HL-60 (cell line): ENCODE results near the gene AIG1.

ENCODE experiments used
- DNase-seq, 2 experiments: peaks; one replicate each; pipeline ENCODE4 v3.0.0-alpha.2; 2010 to 2020; ENCODE audit warnings: low read depth in 1 of 2, low spot score in 1 of 2
- H3K27ac ChIP-seq: fragments of 250-450 bp; sonication (Bioruptor Pico); replicated peaks from 2 replicates; pipeline ENCODE4 v1.5.1; 2020; ENCODE audit warnings: mild to moderate bottlenecking, moderate library complexity
- H3K27me3 ChIP-seq: fragments of 250-450 bp; sonication (Bioruptor Pico); 2 replicates; pipeline ENCODE4 v1.5.1; 2021; ENCODE audit warnings: mild to moderate bottlenecking, moderate library complexity; ENCODE audit not compliant: insufficient read depth, poor library complexity, severe bottlenecking
- H3K4me3 ChIP-seq: replicated peaks from 2 replicates; pipeline ENCODE4 v1.5.1; 2011; ENCODE audit warnings: mild to moderate bottlenecking, control low read depth, low read length; ENCODE audit not compliant: insufficient read depth
- GABPA ChIP-seq: IDR thresholded peaks from 2 replicates; pipeline ENCODE4 v1.6.1; 2012; ENCODE audit warnings: low read depth
- POLR2AphosphoS5 ChIP-seq: IDR thresholded peaks from 2 replicates; pipeline ENCODE4 v1.6.1; 2012; ENCODE audit warnings: low read depth
- SPI1 ChIP-seq: IDR thresholded peaks from 2 replicates; pipeline ENCODE4 v1.6.1; 2012; ENCODE audit warnings: low read depth, mild to moderate bottlenecking, borderline replicate concordance
- TF ChIP-seq, protein P1 (sequence below): IDR thresholded peaks from 2 replicates; pipeline ENCODE4 v1.6.1; 2012; ENCODE audit warnings: low read depth; ENCODE audit not compliant: insufficient replicate concordance
- TF ChIP-seq, protein P2 (sequence below): IDR thresholded peaks from one replicate; pipeline ENCODE4 v1.5.1; 2011; ENCODE audit warnings: low read length, control low read depth, inconsistent platforms; ENCODE audit not compliant: insufficient read depth

AIG1 gene

DNA sequence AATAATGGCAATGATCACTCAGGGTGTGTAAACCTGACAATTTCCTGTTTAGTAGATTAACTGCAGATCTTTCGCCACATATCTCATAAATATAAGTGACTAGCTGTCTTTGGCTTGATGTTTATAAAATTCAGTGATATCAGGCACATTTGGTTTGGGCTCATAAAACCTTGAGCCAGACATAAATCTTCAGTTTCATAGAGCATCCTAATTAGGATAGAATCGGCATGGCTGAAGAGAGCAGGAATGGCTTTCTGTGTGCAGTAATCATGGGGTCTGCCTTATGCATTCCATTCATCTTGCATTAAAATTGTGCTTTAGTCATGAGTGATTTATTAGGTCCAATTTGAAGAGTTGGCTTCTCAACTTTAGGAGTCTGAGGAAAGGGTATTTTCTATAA lies 27.2 kb downstream of the AIG1 start:
- Histone ChIP-seq H3K27me3 (no peaks in the 10 kb centered on the region), H3K4me3 (no peak overlapping the region), H3K27ac (no peak overlapping the region)
- DNase-seq: no peak
- TF ChIP-seq, protein P1, sequence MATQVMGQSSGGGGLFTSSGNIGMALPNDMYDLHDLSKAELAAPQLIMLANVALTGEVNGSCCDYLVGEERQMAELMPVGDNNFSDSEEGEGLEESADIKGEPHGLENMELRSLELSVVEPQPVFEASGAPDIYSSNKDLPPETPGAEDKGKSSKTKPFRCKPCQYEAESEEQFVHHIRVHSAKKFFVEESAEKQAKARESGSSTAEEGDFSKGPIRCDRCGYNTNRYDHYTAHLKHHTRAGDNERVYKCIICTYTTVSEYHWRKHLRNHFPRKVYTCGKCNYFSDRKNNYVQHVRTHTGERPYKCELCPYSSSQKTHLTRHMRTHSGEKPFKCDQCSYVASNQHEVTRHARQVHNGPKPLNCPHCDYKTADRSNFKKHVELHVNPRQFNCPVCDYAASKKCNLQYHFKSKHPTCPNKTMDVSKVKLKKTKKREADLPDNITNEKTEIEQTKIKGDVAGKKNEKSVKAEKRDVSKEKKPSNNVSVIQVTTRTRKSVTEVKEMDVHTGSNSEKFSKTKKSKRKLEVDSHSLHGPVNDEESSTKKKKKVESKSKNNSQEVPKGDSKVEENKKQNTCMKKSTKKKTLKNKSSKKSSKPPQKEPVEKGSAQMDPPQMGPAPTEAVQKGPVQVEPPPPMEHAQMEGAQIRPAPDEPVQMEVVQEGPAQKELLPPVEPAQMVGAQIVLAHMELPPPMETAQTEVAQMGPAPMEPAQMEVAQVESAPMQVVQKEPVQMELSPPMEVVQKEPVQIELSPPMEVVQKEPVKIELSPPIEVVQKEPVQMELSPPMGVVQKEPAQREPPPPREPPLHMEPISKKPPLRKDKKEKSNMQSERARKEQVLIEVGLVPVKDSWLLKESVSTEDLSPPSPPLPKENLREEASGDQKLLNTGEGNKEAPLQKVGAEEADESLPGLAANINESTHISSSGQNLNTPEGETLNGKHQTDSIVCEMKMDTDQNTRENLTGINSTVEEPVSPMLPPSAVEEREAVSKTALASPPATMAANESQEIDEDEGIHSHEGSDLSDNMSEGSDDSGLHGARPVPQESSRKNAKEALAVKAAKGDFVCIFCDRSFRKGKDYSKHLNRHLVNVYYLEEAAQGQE: no peak
- TF ChIP-seq POLR2AphosphoS5 (no peak), SPI1 (no peak), GABPA (no peak)
- TF ChIP-seq, protein P2, sequence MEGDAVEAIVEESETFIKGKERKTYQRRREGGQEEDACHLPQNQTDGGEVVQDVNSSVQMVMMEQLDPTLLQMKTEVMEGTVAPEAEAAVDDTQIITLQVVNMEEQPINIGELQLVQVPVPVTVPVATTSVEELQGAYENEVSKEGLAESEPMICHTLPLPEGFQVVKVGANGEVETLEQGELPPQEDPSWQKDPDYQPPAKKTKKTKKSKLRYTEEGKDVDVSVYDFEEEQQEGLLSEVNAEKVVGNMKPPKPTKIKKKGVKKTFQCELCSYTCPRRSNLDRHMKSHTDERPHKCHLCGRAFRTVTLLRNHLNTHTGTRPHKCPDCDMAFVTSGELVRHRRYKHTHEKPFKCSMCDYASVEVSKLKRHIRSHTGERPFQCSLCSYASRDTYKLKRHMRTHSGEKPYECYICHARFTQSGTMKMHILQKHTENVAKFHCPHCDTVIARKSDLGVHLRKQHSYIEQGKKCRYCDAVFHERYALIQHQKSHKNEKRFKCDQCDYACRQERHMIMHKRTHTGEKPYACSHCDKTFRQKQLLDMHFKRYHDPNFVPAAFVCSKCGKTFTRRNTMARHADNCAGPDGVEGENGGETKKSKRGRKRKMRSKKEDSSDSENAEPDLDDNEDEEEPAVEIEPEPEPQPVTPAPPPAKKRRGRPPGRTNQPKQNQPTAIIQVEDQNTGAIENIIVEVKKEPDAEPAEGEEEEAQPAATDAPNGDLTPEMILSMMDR: no peak

DNA sequence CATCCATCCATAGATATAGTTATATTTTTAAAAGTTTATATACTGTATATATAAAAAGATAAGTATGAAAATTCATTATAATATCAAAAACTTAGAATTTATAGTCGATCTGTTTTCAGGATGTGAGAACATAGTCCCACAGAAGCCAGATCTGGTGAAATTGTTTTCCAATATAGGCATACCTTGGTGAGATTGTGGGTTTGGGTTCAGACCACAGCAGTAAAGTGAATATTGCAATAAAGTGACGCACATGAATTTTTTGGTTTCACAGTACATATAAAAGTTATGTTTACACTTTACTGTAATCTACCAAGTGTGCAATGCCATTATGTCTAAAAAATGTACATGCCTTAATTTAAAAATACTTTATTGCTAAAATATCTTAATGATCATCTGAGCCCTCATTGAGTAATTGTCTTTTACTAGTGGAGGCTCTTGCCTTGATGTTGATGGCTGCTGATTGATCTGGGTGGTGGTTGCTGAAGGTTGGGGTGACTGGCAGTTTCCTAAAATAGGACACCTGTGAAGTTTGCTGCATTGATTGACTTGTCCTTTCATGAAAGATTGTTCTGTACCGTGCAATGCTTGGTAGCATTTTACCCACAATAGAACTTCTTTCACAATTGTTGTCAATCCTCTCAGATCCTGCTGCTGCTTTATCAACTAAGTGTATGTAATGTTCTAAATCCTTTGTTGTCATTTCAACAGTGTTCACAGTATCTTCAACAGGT lies 29.8 kb downstream of the AIG1 start:
- Histone ChIP-seq H3K4me3 (no peak overlapping the region), H3K27me3 (no peaks in the 10 kb centered on the region), H3K27ac (no peak overlapping the region)
- DNase-seq: no peak
- TF ChIP-seq POLR2AphosphoS5 (no peak), GABPA (no peak)
- TF ChIP-seq, protein P1: no peak
- TF ChIP-seq, protein P2: no peak

DNA sequence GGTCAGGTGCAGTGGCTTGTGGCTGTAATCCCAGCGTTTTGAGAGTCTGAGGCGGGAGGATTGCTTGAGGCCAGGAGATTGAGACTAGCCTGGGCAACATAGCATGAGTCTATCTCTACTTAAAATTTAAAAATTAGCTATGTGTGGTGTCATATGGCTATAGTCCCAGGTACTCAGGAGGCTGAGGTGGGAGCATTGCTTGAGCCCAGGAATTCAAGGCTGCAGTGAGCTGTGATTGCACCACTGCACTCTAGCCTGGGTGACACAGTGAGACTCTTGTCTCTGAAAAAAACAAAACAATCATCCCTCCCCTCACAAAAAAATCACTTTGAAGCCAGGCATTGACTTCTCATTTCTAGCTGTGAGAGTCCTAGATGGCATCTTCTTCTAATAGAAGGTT lies 32.1 kb downstream of the AIG1 start:
- TF ChIP-seq, protein P2: no peak
- no peak for DNase-seq
- Histone ChIP-seq H3K4me3 (no peak overlapping the region), H3K27ac (no peak overlapping the region), H3K27me3 (no peaks in the 10 kb centered on the region)

DNA sequence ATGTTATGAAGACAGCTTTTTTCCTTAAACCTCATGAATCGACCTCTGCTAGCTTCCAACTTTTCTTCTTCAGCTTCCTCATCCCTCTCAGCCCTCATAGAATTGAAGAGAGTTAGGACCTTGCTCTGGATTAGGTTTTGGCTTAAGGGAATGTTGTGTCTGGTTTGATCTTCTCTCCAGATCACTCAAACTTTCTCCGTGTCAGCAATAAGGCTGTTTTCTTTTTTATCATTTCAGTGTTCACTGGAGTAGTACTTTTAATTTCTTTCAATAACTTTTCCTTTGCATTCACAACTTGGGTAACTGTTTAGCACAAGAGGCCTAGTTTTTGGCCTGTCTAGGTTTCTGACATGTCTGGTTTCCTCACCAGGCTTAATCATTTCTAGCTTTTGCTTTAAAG lies 32.6 kb downstream of the AIG1 start:
- H3K27me3 ChIP-seq: no peaks in the 10 kb centered on the region
- no peak overlapping the region for H3K27ac ChIP-seq
- TF ChIP-seq, protein P2: no peak
- TF ChIP-seq, protein P1: no peak
- TF ChIP-seq POLR2AphosphoS5 (no peak), SPI1 (no peak), GABPA (no peak)
- no peak overlapping the region for H3K4me3 ChIP-seq
- DNase-seq: no peak
